ENCODE measurements around the gene ZNF496.

ZNF496 gene

GRCh38 chr1:247326411-247327130 lies 5.1 kb downstream of the ZNF496 start:
- DNase-seq, result no peak

- DNase-seq, result no peak
These were observed 6.7 kb downstream of the ZNF496 start for GRCh38 chr1:247324923-247325322.

- no peak for DNase-seq
These were observed 7.4 kb downstream of the ZNF496 start for GRCh38 chr1:247324204-247324787.

- DNase-seq, result no peak
These were observed 8.6 kb downstream of the ZNF496 start for GRCh38 chr1:247322849-247323586.

- DNase-seq, result no peak
These were observed 9.2 kb downstream of the ZNF496 start for GRCh38 chr1:247322442-247322841.

GRCh38 chr1:247317702-247318101 lies 14.0 kb downstream of the ZNF496 start:
- no peak for DNase-seq

GRCh38 chr1:247316590-247317197 lies 15.0 kb downstream of the ZNF496 start:
- no peak for DNase-seq

- DNase-seq, result no peak
These were observed 27.6 kb downstream of the ZNF496 start for GRCh38 chr1:247304031-247304430.

GRCh38 chr1:247303216-247303615 lies 28.5 kb downstream of the ZNF496 start:
- DNase-seq, result no peak

- no peak for DNase-seq
These were observed 30.5 kb downstream of the ZNF496 start for GRCh38 chr1:247301176-247301540.

GRCh38 chr1:247300491-247301175 lies 31.0 kb downstream of the ZNF496 start:
- no peak for DNase-seq

GRCh38 chr1:247299723-247300381 lies 31.8 kb downstream of the ZNF496 start:
- no peak for DNase-seq

- DNase-seq, result no peak
These were observed 33.0 kb downstream of the ZNF496 start for GRCh38 chr1:247298701-247299100.

- no peak for DNase-seq
These were observed 33.6 kb downstream of the ZNF496 start for GRCh38 chr1:247298124-247298481.

- DNase-seq, result no peak
These were observed 34.2 kb downstream of the ZNF496 start for GRCh38 chr1:247297263-247298123.

- no peak for DNase-seq
These were observed 35.0 kb downstream of the ZNF496 start for GRCh38 chr1:247296599-247297180.

- DNase-seq, result no peak
These were observed 35.9 kb downstream of the ZNF496 start for GRCh38 chr1:247295746-247296145.

GRCh38 chr1:247295274-247295684 lies 36.4 kb downstream of the ZNF496 start:
- DNase-seq, result no peak

- DNase-seq, result no peak
These were observed 37.4 kb downstream of the ZNF496 start for GRCh38 chr1:247294282-247294681.

- DNase-seq, result no peak
These were observed 38.6 kb downstream of the ZNF496 start for GRCh38 chr1:247293047-247293446.
